MM.1S (cell line): ENCODE results near the gene PLEKHG5.

Experiments used
- EZH2phosphoT487 ChIP-seq: fragments of 300-600 bp; sonication (generic); IDR thresholded peaks from 2 replicates; pipeline ENCODE4 v1.6.1; 2018; ENCODE audit warnings: antibody characterized with exemption, low read length
- TF ChIP-seq, protein P1 (sequence below): fragments of 300-600 bp; sonication (generic); IDR thresholded peaks from 2 replicates; pipeline ENCODE4 v1.5.1; 2016; ENCODE audit warnings: antibody characterized with exemption, low read length, mixed read lengths

DNA sequence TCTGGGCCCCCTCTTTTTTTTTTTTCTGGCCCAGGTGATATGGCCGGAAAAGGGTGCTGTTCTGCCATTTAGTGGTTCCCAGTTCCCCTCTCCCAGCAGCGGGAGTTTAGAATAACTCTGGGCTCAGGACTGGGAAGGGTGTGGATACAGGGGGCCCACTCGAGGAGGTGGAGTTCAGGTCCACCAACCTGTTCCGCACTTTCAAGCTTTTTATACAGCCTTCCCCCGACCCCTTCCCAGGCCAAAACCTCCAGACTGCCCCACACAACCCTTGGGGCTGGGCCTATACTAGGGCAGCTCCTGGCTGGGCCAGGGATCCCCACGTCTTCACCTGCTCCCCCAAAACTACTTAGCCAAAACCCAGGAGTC is 402 bp downstream of the PLEKHG5 start:
- TF ChIP-seq, protein P1, sequence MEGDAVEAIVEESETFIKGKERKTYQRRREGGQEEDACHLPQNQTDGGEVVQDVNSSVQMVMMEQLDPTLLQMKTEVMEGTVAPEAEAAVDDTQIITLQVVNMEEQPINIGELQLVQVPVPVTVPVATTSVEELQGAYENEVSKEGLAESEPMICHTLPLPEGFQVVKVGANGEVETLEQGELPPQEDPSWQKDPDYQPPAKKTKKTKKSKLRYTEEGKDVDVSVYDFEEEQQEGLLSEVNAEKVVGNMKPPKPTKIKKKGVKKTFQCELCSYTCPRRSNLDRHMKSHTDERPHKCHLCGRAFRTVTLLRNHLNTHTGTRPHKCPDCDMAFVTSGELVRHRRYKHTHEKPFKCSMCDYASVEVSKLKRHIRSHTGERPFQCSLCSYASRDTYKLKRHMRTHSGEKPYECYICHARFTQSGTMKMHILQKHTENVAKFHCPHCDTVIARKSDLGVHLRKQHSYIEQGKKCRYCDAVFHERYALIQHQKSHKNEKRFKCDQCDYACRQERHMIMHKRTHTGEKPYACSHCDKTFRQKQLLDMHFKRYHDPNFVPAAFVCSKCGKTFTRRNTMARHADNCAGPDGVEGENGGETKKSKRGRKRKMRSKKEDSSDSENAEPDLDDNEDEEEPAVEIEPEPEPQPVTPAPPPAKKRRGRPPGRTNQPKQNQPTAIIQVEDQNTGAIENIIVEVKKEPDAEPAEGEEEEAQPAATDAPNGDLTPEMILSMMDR: no peak
- TF ChIP-seq EZH2phosphoT487: no peak
